Ishikawa (cell line): ENCODE results near the gene SUMO1.

Experiments
- CEBPB ChIP-seq: IDR thresholded peaks from 2 replicates; pipeline ENCODE4 v1.6.1; 2012
- CREB1 ChIP-seq: IDR thresholded peaks from 2 replicates; pipeline ENCODE4 v1.6.1; 2012; ENCODE audit warnings: low read depth
- EGR1 ChIP-seq: IDR thresholded peaks from 2 replicates; pipeline ENCODE4 v1.6.1; 2012
- EP300 ChIP-seq: IDR thresholded peaks from 2 replicates; pipeline ENCODE4 v1.6.1; 2012; ENCODE audit warnings: borderline replicate concordance
- FOXM1 ChIP-seq: IDR thresholded peaks from 2 replicates; pipeline ENCODE4 v1.6.1; 2012; ENCODE audit warnings: low read depth, borderline replicate concordance
- MAX ChIP-seq: IDR thresholded peaks from 2 replicates; pipeline ENCODE4 v1.6.1; 2012
- NFIC ChIP-seq: IDR thresholded peaks from 2 replicates; pipeline ENCODE4 v1.6.1; 2012
- RAD21 ChIP-seq: IDR thresholded peaks from 2 replicates; pipeline ENCODE4 v1.6.1; 2012; ENCODE audit warnings: low read depth
- REST ChIP-seq: IDR thresholded peaks from 2 replicates; pipeline ENCODE4 v1.6.1; 2012; ENCODE audit warnings: low read depth, mild to moderate bottlenecking
- TAF1 ChIP-seq: IDR thresholded peaks from 2 replicates; pipeline ENCODE4 v1.6.1; 2012; ENCODE audit warnings: low read depth, mild to moderate bottlenecking
- TCF12 ChIP-seq: IDR thresholded peaks from 2 replicates; pipeline ENCODE4 v1.6.1; 2012; ENCODE audit warnings: low read depth
- TEAD4 ChIP-seq: IDR thresholded peaks from 2 replicates; pipeline ENCODE4 v1.6.1; 2012
- USF1 ChIP-seq: IDR thresholded peaks from 2 replicates; pipeline ENCODE4 v1.6.1; 2012
- YY1 ChIP-seq: IDR thresholded peaks from 2 replicates; pipeline ENCODE4 v1.6.1; 2012; ENCODE audit warnings: low read depth
- ZBTB7A ChIP-seq: IDR thresholded peaks from 2 replicates; pipeline ENCODE4 v1.6.1; 2012; ENCODE audit warnings: low read depth

SUMO1 gene

DNA sequence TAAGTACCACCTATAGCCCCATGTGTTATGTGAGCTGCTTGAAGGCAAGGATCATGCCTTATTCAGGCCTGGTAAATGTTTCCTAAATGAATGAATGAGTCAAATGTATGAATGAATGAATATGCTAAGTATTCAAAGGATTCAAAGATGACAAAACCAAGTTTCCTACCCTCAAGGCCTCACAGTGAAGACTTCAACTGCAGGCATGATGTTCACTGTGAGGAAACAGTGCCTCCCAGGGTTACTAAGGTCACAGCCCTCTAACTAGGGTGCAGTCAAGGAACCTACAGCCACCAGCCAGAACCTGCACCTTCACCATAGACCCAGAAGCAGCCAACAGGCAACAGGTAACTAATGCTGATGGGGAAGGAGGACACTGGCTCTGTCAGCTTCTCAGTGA is 69.3 kb downstream of the SUMO1 start:
- no peak for TF ChIP-seq TCF12
- TF ChIP-seq USF1: no peak
- TF ChIP-seq YY1: no peak
- no peak for TF ChIP-seq EGR1
- TF ChIP-seq CEBPB: no peak
- no peak for TF ChIP-seq MAX
- TF ChIP-seq RAD21: no peak; the same call in 1 of the 2 replicates
- no peak for TF ChIP-seq ZBTB7A
- no peak for TF ChIP-seq TEAD4
- no peak for TF ChIP-seq TAF1
- TF ChIP-seq CREB1: no peak
- no peak for TF ChIP-seq FOXM1
- TF ChIP-seq REST: no peak
- no peak for TF ChIP-seq NFIC
- no peak for TF ChIP-seq EP300

DNA sequence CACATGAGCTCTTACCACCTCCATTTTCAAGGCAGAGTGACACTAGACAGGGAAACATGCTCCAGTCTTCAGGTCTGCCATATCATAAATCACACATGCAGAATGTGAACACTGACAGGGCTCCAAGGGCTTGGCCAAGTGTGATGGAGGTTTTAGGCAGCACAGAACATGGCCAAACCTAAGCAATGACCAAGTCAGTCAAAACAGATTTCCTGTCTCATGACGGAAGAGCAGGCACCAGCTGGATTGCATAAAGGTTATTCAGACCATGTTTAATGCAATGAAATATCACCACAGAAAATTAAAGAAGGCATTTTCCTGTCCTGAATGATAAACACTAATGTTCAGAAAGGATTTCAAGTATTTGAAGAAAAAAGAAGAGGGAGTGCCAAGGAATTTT is 72.5 kb downstream of the SUMO1 start:
- TF ChIP-seq YY1: no peak
- TF ChIP-seq TCF12: no peak
- TF ChIP-seq ZBTB7A: no peak
- no peak for TF ChIP-seq EGR1
- no peak for TF ChIP-seq MAX
- no peak for TF ChIP-seq NFIC
- TF ChIP-seq TEAD4: no peak
- TF ChIP-seq TAF1: no peak
- no peak for TF ChIP-seq FOXM1

DNA sequence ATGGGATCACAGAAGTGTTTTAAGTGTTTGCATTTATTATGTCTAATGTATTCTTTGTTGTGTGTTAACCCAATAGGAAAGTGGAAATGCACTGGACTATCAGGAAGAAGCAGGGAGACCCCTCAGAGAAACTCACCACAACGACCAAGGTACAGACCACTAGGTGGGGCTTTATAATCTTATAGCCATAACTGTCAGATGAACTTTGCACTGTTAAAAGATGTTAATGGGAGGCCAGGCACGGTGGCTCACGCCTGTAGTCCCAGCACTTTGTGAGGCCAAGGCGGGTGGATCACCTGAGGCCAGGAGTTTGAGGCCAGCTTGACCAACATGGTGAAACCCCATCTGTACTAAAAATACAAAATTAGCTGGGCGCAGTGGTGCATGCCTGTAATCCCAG is 73.2 kb downstream of the SUMO1 start:
- no peak for TF ChIP-seq NFIC
- TF ChIP-seq ZBTB7A: no peak
- TF ChIP-seq FOXM1: no peak
- no peak for TF ChIP-seq TAF1
- TF ChIP-seq YY1: no peak
- TF ChIP-seq TCF12: no peak
- no peak for TF ChIP-seq REST
- TF ChIP-seq CREB1: no peak
- TF ChIP-seq USF1: no peak
- TF ChIP-seq TEAD4: no peak
- no peak for TF ChIP-seq CEBPB
- TF ChIP-seq MAX: no peak
- TF ChIP-seq EP300: no peak
- TF ChIP-seq EGR1: no peak

DNA sequence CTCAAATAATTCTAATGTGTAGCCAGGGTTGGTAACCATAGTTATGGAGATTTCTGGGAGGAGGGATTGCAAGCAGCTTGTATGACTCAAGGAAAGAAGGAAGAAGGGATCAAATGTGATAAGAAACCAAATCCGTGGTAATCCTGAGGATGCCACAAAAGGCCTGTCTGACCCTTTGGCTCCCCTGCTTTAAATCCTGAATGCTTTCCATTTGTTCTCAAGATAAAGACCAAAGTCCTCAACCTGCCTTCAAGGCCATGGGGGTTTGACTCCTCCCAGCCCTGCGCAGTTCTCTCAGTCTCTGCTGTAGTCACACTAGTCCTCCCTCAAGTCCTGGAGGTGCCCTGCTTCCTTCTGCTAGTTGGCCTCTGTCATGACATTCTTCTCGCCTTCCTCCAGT is 74.0 kb downstream of the SUMO1 start:
- TF ChIP-seq RAD21 (no peak), EP300 (no peak), YY1 (no peak), REST (no peak), CREB1 (no peak), TEAD4 (no peak), MAX (no peak), EGR1 (no peak), NFIC (no peak), CEBPB (no peak), FOXM1 (no peak), USF1 (no peak), ZBTB7A (no peak), TCF12 (no peak), TAF1 (no peak)
